GM12878 (cell line): ENCODE measurements around the gene ARHGAP5. TPM values are rescaled to one million over a fixed set of nuclear protein-coding genes. Genes with fewer than 3 reads are reported as not detected.
A peak's percentile ranks its signal among the peaks of the same experiment; 100 is the strongest.

ENCODE experiments used
- ASH2L ChIP-seq: fragments of 300-600, 200-600 bp; sonication (generic); IDR thresholded peaks from 2 replicates; pipeline ENCODE4 v1.6.1; 2017; ENCODE audit warnings: low read depth, mild to moderate bottlenecking, borderline replicate concordance
- BHLHE40 ChIP-seq, 2 experiments: fragments of 450-650 bp in 1 of 2; IDR thresholded peaks; 2 replicates each; pipeline ENCODE4 v1.6.1; 2011 to 2017; ENCODE audit warnings: low read depth in 2 of 2, borderline replicate concordance in 1 of 2, improper control_type of control experiment in 1 of 2, low read length in 1 of 2, mild to moderate bottlenecking in 1 of 2
- CHD1 ChIP-seq: IDR thresholded peaks from 2 replicates; pipeline ENCODE4 v1.6.1; 2012; ENCODE audit warnings: low read depth, low read length, improper control_type of control experiment
- EED ChIP-seq: sonication (generic); IDR thresholded peaks from 2 replicates; pipeline ENCODE4 v1.6.1; 2016; ENCODE audit warnings: antibody characterized with exemption, low read depth
- HCFC1 ChIP-seq: fragments of 150-350 bp; IDR thresholded peaks from 2 replicates; pipeline ENCODE4 v1.6.1; 2014; ENCODE audit warnings: low read length
- IKZF1 ChIP-seq: fragments of 450-650 bp; conservative IDR thresholded peaks from 2 replicates; pipeline ENCODE4 v1.6.1; 2017; ENCODE audit warnings: antibody characterized with exemption, mild to moderate bottlenecking
- NR2F1 ChIP-seq: fragments of 450-650 bp; conservative IDR thresholded peaks from 2 replicates; pipeline ENCODE4 v1.6.1; 2017; ENCODE audit warnings: mild to moderate bottlenecking
- RFX5 ChIP-seq: IDR thresholded peaks from 2 replicates; pipeline ENCODE4 v1.6.1; 2011; ENCODE audit warnings: low read depth, low read length, improper control_type of control experiment
- SMARCA5 ChIP-seq: fragments of 450-650 bp; IDR thresholded peaks from 2 replicates; pipeline ENCODE4 v1.6.1; 2017; ENCODE audit warnings: mild to moderate bottlenecking
- polyA plus RNA-seq, 11 experiments: library from polyadenylated mRNA; depleted of rRNA in 4 of 11; unstranded in 6 of 11; stranded (reverse) in 5 of 11; fragments of >200 nt; fragmentation: Nextera tagmentation in 4 of 11; fragmentation: Illumina TruSeq in 1 of 11; extraction: Ambion mirVana in 4 of 11; extraction: Trizol in 1 of 11; gene quantifications; 1 replicate in 1 of 11; 2 replicates in 10 of 11; pipeline versions ENCODE4 v1.2.1 to v1.2.3, GENCODE V29; 2011 to 2016; ENCODE audit warnings: inconsistent platforms in 2 of 11, missing spikeins in 2 of 11, low read depth in 1 of 11
- total RNA-seq, 4 experiments: library from RNA; depleted of rRNA in 3 of 4; stranded (reverse); fragments of >200 nt in 3 of 4; fragmentation: Illumina TruSeq in 1 of 4; extraction: Trizol in 1 of 4; gene quantifications; 2 replicates each; pipeline versions ENCODE4 v1.2.1 to v1.2.3, GENCODE V29; 2013 to 2021
- TF ChIP-seq, protein P1 (sequence below): IDR thresholded peaks from 2 replicates; pipeline ENCODE4 v1.6.1; 2012; ENCODE audit warnings: improper control_type of control experiment, low read depth, low read length; ENCODE audit not compliant: insufficient replicate concordance
- TF ChIP-seq, protein P2 (sequence below): fragments of 450-650 bp; formaldehyde crosslinking; IDR thresholded peaks from 2 replicates; pipeline ENCODE4 v1.5.0; 2022; ENCODE audit warnings: mild to moderate bottlenecking, missing genetic modification characterization
- TF ChIP-seq, protein P3 (sequence below): fragments of 150-350 bp; IDR thresholded peaks from 2 replicates; pipeline ENCODE4 v1.6.1; 2016; ENCODE audit warnings: low read depth, low read length
- TF ChIP-seq, protein P4 (sequence below): fragments of 450-650 bp; IDR thresholded peaks from 2 replicates; pipeline ENCODE4 v1.6.1; 2018; ENCODE audit warnings: borderline replicate concordance, mild to moderate bottlenecking; ENCODE audit not compliant: partially characterized antibody

The ARHGAP5 gene
- total and polyA plus RNA-seq, 10 of the 15 experiments (the other 5 are each of a cell fraction or from before 2014, with no cell fraction given): 0.91 to 19.6 (median 7.2) TPM

DNA sequence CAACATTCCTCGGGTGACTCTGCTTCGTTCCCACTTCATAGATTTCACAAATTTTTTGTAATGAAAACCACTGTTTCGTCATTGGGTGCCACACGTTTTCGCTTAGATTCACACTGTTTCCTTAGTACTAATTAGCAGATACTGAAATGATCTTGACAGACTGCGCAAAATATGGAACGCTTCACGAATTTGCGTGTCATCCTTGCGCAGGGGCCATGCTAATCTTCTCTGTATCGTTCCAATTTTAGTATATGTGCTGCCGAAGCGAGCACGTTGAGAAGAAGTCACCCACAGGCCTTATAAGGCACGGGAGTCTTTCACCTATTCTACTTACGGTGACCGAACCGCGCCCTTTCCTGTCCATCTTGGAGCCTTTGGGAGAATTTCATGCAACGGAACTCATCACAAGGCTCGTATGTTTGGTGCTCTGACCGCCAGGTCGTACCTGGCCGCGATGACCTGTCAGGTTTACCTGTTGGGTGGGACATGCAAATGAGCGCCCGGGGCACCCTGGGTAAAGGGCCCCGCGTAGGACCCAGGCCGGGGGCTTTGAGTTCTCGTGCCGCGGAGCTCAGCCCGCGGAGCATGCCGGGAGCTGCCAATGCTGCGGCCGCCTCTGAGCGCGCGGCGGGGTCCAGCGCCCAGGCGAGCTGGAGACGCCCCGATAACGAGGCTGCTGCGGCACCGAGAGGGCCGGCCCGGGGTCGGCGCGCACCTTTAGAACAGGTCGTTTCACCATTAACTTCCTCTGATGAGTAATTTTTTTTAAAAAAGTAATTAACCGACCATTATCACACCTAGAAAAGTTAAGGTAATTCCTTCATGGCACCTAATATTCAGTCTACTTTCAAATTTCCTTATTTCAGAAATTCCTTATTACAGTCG is 126.1 kb downstream of the ARHGAP5 start, which contains the start of gene RNU6-8 (continued):
- TF ChIP-seq, protein P1, sequence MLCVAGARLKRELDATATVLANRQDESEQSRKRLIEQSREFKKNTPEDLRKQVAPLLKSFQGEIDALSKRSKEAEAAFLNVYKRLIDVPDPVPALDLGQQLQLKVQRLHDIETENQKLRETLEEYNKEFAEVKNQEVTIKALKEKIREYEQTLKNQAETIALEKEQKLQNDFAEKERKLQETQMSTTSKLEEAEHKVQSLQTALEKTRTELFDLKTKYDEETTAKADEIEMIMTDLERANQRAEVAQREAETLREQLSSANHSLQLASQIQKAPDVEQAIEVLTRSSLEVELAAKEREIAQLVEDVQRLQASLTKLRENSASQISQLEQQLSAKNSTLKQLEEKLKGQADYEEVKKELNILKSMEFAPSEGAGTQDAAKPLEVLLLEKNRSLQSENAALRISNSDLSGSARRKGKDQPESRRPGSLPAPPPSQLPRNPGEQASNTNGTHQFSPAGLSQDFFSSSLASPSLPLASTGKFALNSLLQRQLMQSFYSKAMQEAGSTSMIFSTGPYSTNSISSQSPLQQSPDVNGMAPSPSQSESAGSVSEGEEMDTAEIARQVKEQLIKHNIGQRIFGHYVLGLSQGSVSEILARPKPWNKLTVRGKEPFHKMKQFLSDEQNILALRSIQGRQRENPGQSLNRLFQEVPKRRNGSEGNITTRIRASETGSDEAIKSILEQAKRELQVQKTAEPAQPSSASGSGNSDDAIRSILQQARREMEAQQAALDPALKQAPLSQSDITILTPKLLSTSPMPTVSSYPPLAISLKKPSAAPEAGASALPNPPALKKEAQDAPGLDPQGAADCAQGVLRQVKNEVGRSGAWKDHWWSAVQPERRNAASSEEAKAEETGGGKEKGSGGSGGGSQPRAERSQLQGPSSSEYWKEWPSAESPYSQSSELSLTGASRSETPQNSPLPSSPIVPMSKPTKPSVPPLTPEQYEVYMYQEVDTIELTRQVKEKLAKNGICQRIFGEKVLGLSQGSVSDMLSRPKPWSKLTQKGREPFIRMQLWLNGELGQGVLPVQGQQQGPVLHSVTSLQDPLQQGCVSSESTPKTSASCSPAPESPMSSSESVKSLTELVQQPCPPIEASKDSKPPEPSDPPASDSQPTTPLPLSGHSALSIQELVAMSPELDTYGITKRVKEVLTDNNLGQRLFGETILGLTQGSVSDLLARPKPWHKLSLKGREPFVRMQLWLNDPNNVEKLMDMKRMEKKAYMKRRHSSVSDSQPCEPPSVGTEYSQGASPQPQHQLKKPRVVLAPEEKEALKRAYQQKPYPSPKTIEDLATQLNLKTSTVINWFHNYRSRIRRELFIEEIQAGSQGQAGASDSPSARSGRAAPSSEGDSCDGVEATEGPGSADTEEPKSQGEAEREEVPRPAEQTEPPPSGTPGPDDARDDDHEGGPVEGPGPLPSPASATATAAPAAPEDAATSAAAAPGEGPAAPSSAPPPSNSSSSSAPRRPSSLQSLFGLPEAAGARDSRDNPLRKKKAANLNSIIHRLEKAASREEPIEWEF: no peak
- no peak for TF ChIP-seq EED
- no peak for TF ChIP-seq HCFC1
- TF ChIP-seq RFX5: no peak
- TF ChIP-seq IKZF1: peak; percentile 72
- TF ChIP-seq, protein P2, sequence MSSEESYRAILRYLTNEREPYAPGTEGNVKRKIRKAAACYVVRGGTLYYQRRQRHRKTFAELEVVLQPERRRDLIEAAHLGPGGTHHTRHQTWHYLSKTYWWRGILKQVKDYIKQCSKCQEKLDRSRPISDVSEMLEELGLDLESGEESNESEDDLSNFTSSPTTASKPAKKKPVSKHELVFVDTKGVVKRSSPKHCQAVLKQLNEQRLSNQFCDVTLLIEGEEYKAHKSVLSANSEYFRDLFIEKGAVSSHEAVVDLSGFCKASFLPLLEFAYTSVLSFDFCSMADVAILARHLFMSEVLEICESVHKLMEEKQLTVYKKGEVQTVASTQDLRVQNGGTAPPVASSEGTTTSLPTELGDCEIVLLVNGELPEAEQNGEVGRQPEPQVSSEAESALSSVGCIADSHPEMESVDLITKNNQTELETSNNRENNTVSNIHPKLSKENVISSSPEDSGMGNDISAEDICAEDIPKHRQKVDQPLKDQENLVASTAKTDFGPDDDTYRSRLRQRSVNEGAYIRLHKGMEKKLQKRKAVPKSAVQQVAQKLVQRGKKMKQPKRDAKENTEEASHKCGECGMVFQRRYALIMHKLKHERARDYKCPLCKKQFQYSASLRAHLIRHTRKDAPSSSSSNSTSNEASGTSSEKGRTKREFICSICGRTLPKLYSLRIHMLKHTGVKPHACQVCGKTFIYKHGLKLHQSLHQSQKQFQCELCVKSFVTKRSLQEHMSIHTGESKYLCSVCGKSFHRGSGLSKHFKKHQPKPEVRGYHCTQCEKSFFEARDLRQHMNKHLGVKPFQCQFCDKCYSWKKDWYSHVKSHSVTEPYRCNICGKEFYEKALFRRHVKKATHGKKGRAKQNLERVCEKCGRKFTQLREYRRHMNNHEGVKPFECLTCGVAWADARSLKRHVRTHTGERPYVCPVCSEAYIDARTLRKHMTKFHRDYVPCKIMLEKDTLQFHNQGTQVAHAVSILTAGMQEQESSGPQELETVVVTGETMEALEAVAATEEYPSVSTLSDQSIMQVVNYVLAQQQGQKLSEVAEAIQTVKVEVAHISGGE (CRISPR knock-in tag): no peak
- TF ChIP-seq BHLHE40 (IDR thresholded peaks at IDR 0.05; ENCODE audit: borderline replicate concordance in 1 of 2, low read depth in 2 of 2, low read length in 1 of 2): peak; percentile 68 to 92
- TF ChIP-seq SMARCA5: 0 out of 2 replicates have a peak, but pooled peaks have one; percentile 47
- TF ChIP-seq, protein P3, sequence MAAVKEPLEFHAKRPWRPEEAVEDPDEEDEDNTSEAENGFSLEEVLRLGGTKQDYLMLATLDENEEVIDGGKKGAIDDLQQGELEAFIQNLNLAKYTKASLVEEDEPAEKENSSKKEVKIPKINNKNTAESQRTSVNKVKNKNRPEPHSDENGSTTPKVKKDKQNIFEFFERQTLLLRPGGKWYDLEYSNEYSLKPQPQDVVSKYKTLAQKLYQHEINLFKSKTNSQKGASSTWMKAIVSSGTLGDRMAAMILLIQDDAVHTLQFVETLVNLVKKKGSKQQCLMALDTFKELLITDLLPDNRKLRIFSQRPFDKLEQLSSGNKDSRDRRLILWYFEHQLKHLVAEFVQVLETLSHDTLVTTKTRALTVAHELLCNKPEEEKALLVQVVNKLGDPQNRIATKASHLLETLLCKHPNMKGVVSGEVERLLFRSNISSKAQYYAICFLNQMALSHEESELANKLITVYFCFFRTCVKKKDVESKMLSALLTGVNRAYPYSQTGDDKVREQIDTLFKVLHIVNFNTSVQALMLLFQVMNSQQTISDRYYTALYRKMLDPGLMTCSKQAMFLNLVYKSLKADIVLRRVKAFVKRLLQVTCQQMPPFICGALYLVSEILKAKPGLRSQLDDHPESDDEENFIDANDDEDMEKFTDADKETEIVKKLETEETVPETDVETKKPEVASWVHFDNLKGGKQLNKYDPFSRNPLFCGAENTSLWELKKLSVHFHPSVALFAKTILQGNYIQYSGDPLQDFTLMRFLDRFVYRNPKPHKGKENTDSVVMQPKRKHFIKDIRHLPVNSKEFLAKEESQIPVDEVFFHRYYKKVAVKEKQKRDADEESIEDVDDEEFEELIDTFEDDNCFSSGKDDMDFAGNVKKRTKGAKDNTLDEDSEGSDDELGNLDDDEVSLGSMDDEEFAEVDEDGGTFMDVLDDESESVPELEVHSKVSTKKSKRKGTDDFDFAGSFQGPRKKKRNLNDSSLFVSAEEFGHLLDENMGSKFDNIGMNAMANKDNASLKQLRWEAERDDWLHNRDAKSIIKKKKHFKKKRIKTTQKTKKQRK: no peak
- peak; percentile 48 for TF ChIP-seq NR2F1
- TF ChIP-seq CHD1: no peak
- TF ChIP-seq, protein P4, sequence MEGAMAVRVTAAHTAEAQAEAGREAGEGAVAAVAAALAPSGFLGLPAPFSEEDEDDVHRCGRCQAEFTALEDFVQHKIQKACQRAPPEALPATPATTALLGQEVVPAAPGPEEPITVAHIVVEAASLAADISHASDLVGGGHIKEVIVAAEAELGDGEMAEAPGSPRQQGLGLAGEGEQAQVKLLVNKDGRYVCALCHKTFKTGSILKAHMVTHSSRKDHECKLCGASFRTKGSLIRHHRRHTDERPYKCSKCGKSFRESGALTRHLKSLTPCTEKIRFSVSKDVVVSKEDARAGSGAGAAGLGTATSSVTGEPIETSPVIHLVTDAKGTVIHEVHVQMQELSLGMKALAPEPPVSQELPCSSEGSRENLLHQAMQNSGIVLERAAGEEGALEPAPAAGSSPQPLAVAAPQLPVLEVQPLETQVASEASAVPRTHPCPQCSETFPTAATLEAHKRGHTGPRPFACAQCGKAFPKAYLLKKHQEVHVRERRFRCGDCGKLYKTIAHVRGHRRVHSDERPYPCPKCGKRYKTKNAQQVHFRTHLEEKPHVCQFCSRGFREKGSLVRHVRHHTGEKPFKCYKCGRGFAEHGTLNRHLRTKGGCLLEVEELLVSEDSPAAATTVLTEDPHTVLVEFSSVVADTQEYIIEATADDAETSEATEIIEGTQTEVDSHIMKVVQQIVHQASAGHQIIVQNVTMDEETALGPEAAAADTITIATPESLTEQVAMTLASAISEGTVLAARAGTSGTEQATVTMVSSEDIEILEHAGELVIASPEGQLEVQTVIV: peak; percentile 49
- TF ChIP-seq ASH2L: 0 out of 2 replicates have a peak, but pooled peaks have one; percentile 57
